BLaER1 treated with 17β-estradiol and CSF1 and Interleukin-3, amounts not matched to agents 10 nM and 100 nM (cell line): ENCODE results near the gene NNAT.
A peak's percentile ranks its signal among the peaks of the same experiment; 100 is the strongest.

ENCODE experiments used
- H3K27ac ChIP-seq, 11 experiments: shearing (Covaris generic); formaldehyde crosslinking; 2 replicates each; pipeline ENCODE4 v1.8.1; 2022
- H3K27me3 ChIP-seq, 11 experiments: shearing (Covaris generic); formaldehyde crosslinking; 2 replicates each; pipeline ENCODE4 v1.8.1; 2022
- H3K36me3 ChIP-seq, 11 experiments: shearing (Covaris generic); formaldehyde crosslinking; 2 replicates each; pipeline ENCODE4 v1.8.1; 2022
- H3K4me1 ChIP-seq, 10 experiments: shearing (Covaris generic); formaldehyde crosslinking; 2 replicates each; pipeline ENCODE4 v1.8.1; 2022
- H3K4me2 ChIP-seq, 11 experiments: shearing (Covaris generic); formaldehyde crosslinking; 2 replicates each; pipeline ENCODE4 v1.8.1; 2022
- H3K4me3 ChIP-seq, 10 experiments: shearing (Covaris generic); formaldehyde crosslinking; 2 replicates each; pipeline ENCODE4 v1.8.1; 2022
- H3K9ac ChIP-seq, 11 experiments: shearing (Covaris generic); formaldehyde crosslinking; 2 replicates each; pipeline ENCODE4 v1.8.1; 2022
- H3K9me3 ChIP-seq, 11 experiments: shearing (Covaris generic); formaldehyde crosslinking; replicated peaks in 1 of 11; 2 replicates each; pipeline ENCODE4 v1.8.1; 2022
- H4K20me1 ChIP-seq, 11 experiments: shearing (Covaris generic); formaldehyde crosslinking; 2 replicates each; pipeline ENCODE4 v1.8.1; 2022
- Cebpa-rat ChIP-seq, 11 experiments: shearing (Covaris generic); IDR thresholded peaks; 2 replicates each; pipeline ENCODE4 v1.8.1; 2022

Gene NNAT

GRCh38 chr20:37518059-37518458, 3.0 kb upstream of the NNAT start:
- no peak overlapping the region for H3K27ac ChIP-seq
- H4K20me1 ChIP-seq = peaks cover 41 to 98% (median 86%) of the 10 kb centered on the region in 11 experiments
- H3K36me3 ChIP-seq = peaks cover 25 to 96% (median 48%) of the 10 kb centered on the region in 11 experiments
- H3K4me2 ChIP-seq = no peak overlapping the region
- no peak overlapping the region for H3K4me3 ChIP-seq
- peaks cover 0 to 24% (median 16%) of the 10 kb centered on the region in 11 experiments; a peak in 19 of 22 replicates for H3K9me3 ChIP-seq
- no peak overlapping the region for H3K9ac ChIP-seq
- TF ChIP-seq Cebpa-rat (IDR thresholded peaks at IDR 0.05) = no peak; a peak in 1 of 22 replicates
- no peaks in the 10 kb centered on the region for H3K27me3 ChIP-seq
- no peaks in the 10 kb centered on the region; a peak in 1 of 20 replicates for H3K4me1 ChIP-seq

GRCh38 chr20:37518606-37519507, 2.2 kb upstream of the NNAT start:
- Histone ChIP-seq H3K4me2 (no peak overlapping the region), H3K27me3 (peaks cover 0 to 6% (median 0%) of the 10 kb centered on the region in 11 experiments; a peak in 4 of 22 replicates), H3K4me1 (no peaks in the 10 kb centered on the region; a peak in 1 of 20 replicates), H3K4me3 (no peak overlapping the region), H3K36me3 (peaks cover 20 to 96% (median 48%) of the 10 kb centered on the region in 11 experiments), H3K9ac (0 out of 22 replicates have a peak overlapping the region, but pooled peaks of 1 of the 11 experiments have one; percentile 5), H3K27ac (no peak overlapping the region), H4K20me1 (peaks cover 49 to 98% (median 92%) of the 10 kb centered on the region in 11 experiments), H3K9me3 (peaks cover 0 to 24% (median 16%) of the 10 kb centered on the region in 11 experiments; a peak in 19 of 22 replicates)
- no peak for TF ChIP-seq Cebpa-rat (IDR thresholded peaks at IDR 0.05)

- H3K4me2 ChIP-seq = 0 out of 22 replicates have a peak overlapping the region, but pooled peaks of 1 of the 11 experiments have one; percentile 10
- no peak for TF ChIP-seq Cebpa-rat (IDR thresholded peaks at IDR 0.05)
- no peak overlapping the region for H3K27ac ChIP-seq
- peaks cover 58 to 98% (median 92%) of the 10 kb centered on the region in 11 experiments for H4K20me1 ChIP-seq
- no peak overlapping the region for H3K4me3 ChIP-seq
- peaks cover 0 to 24% (median 16%) of the 10 kb centered on the region in 11 experiments; a peak in 19 of 22 replicates for H3K9me3 ChIP-seq
- H3K4me1 ChIP-seq = peaks cover 0 to 6% (median 0%) of the 10 kb centered on the region in 10 experiments; a peak in 5 of 20 replicates
- peaks cover 0 to 15% (median 7%) of the 10 kb centered on the region in 11 experiments; a peak in 15 of 22 replicates for H3K27me3 ChIP-seq
- H3K9ac ChIP-seq = 0 out of 22 replicates have a peak overlapping the region, but pooled peaks of 1 of the 11 experiments have one; percentile 5
- H3K36me3 ChIP-seq = peaks cover 13 to 96% (median 39%) of the 10 kb centered on the region in 11 experiments
Measured at GRCh38 chr20:37519508-37520418, 1.3 kb upstream of the NNAT start.

GRCh38 chr20:37520419-37520955, 563 bp upstream of the NNAT start:
- Histone ChIP-seq H3K4me1 (peaks cover 4 to 13% (median 6%) of the 10 kb centered on the region in 10 experiments), H4K20me1 (peaks cover 64 to 98% (median 92%) of the 10 kb centered on the region in 11 experiments), H3K36me3 (peaks cover 13 to 95% (median 33%) of the 10 kb centered on the region in 11 experiments), H3K27ac (no peak overlapping the region), H3K9ac (no peak overlapping the region), H3K9me3 (peaks cover 0 to 24% (median 16%) of the 10 kb centered on the region in 11 experiments; a peak in 19 of 22 replicates), H3K4me3 (no peak overlapping the region), H3K4me2 (0 out of 22 replicates have a peak overlapping the region, but pooled peaks of 1 of the 11 experiments have one; percentile 10), H3K27me3 (peaks cover 0 to 23% (median 15%) of the 10 kb centered on the region in 11 experiments; a peak in 16 of 22 replicates)
- TF ChIP-seq Cebpa-rat (IDR thresholded peaks at IDR 0.05) = no peak

GRCh38 chr20:37522260-37523011, 1.4 kb downstream of the NNAT start:
- Histone ChIP-seq H3K36me3 (peaks cover 13 to 80% (median 27%) of the 10 kb centered on the region in 11 experiments), H4K20me1 (peaks cover 68 to 93% (median 88%) of the 10 kb centered on the region in 11 experiments), H3K4me3 (no peak overlapping the region), H3K27me3 (peaks cover 0 to 36% (median 24%) of the 10 kb centered on the region in 11 experiments; a peak in 17 of 22 replicates), H3K9me3 (peaks cover 0 to 24% (median 16%) of the 10 kb centered on the region in 11 experiments; a peak in 19 of 22 replicates), H3K27ac (no peak overlapping the region), H3K4me2 (no peak overlapping the region), H3K9ac (no peak overlapping the region), H3K4me1 (peaks cover 11 to 28% (median 21%) of the 10 kb centered on the region in 10 experiments)
- TF ChIP-seq Cebpa-rat (IDR thresholded peaks at IDR 0.05) = no peak

GRCh38 chr20:37523012-37523391, 2.0 kb downstream of the NNAT start:
- Histone ChIP-seq H3K9ac (no peak overlapping the region), H3K9me3 (peaks cover 0 to 24% (median 16%) of the 10 kb centered on the region in 11 experiments; a peak in 19 of 22 replicates), H3K4me3 (no peak overlapping the region), H4K20me1 (peaks cover 68 to 88% (median 82%) of the 10 kb centered on the region in 11 experiments), H3K4me1 (peaks cover 11 to 28% (median 21%) of the 10 kb centered on the region in 10 experiments), H3K27ac (no peak overlapping the region), H3K36me3 (peaks cover 13 to 75% (median 27%) of the 10 kb centered on the region in 11 experiments), H3K4me2 (no peak overlapping the region), H3K27me3 (peaks cover 0 to 36% (median 24%) of the 10 kb centered on the region in 11 experiments; a peak in 17 of 22 replicates)
- TF ChIP-seq Cebpa-rat (IDR thresholded peaks at IDR 0.05) = no peak

- no peak overlapping the region for H3K4me2 ChIP-seq
Measured at GRCh38 chr20:37523911-37524700, 3.1 kb downstream of the NNAT start.

More at GRCh38 chr20:37523911-37524700, 3.1 kb downstream of the NNAT start:
- Histone ChIP-seq H4K20me1 (peaks cover 57 to 77% (median 71%) of the 10 kb centered on the region in 11 experiments), H3K4me3 (no peak overlapping the region), H3K36me3 (peaks cover 12 to 64% (median 17%) of the 10 kb centered on the region in 11 experiments), H3K9ac (no peak overlapping the region), H3K27me3 (peaks cover 0 to 36% (median 24%) of the 10 kb centered on the region in 11 experiments; a peak in 17 of 22 replicates), H3K9me3 (peaks cover 0 to 24% (median 16%) of the 10 kb centered on the region in 11 experiments; a peak in 19 of 22 replicates), H3K4me1 (peaks cover 20 to 38% (median 30%) of the 10 kb centered on the region in 10 experiments), H3K27ac (no peak overlapping the region)
- no peak for TF ChIP-seq Cebpa-rat (IDR thresholded peaks at IDR 0.05)
